Sigmoid colon (tissue), 7 donors: ENCODE measurements around the gene LRRC7. TPM values are rescaled to one million over a fixed set of nuclear protein-coding genes. Genes with fewer than 3 reads are reported as not detected.

Source experiments
- DNase-seq: peaks from one replicate; pipeline ENCODE4 v3.0.0-alpha.2; 2019
- H3K27ac ChIP-seq, 4 donors: fragments of 200-600 bp; sonication (generic); one replicate each; pipeline ENCODE4 v1.5.1; 2016 to 2019; ENCODE audit warnings: mild to moderate bottlenecking in 1 of 4
- H3K27me3 ChIP-seq, 3 donors: fragments of 200-600 bp; sonication (generic); one replicate each; pipeline ENCODE4 v1.5.1; 2019; ENCODE audit warnings: mild to moderate bottlenecking in 1 of 3
- H3K36me3 ChIP-seq, 4 donors: fragments of 200-600 bp; sonication (generic); one replicate each; pipeline ENCODE4 v1.5.1; 2016 to 2019
- H3K4me1 ChIP-seq, 4 donors: fragments of 200-600 bp; sonication (generic); one replicate each; pipeline ENCODE4 v1.5.1; 2017 to 2019
- H3K4me3 ChIP-seq, 4 donors: fragments of 200-600 bp; sonication (generic); one replicate each; pipeline ENCODE4 v1.5.1; 2017 to 2019; ENCODE audit warnings: mild to moderate bottlenecking in 2 of 4, moderate library complexity in 1 of 4
- H3K9me3 ChIP-seq, 4 donors: fragments of 200-600 bp in 3 of 4; sonication (generic) in 3 of 4; one replicate each; pipeline versions ENCODE4 v1.5.1 to v1.6.1; 2013 to 2019
- CTCF ChIP-seq, 4 experiments: fragments of 450-650 bp in 3 of 4; fragments of 200-600 bp in 1 of 4; IDR thresholded peaks; one replicate each; pipeline ENCODE4 v1.5.1; 2016 to 2019; ENCODE audit warnings: antibody characterized with exemption in 4 of 4, mild to moderate bottlenecking in 3 of 4, moderate library complexity in 2 of 4
- EP300 ChIP-seq, 4 donors: sonication (generic); formaldehyde crosslinking; IDR thresholded peaks; one replicate each; pipeline ENCODE4 v1.6.1; 2017; ENCODE audit warnings: antibody characterized with exemption in 4 of 4
- POLR2A ChIP-seq, 2 donors: fragments of 450-650 bp; IDR thresholded peaks; one replicate each; pipeline ENCODE4 v1.6.1; 2016; ENCODE audit warnings: antibody characterized with exemption in 2 of 2, mild to moderate bottlenecking in 2 of 2, moderate library complexity in 2 of 2
- POLR2AphosphoS5 ChIP-seq, 4 donors: sonication (generic); formaldehyde crosslinking; IDR thresholded peaks; one replicate each; pipeline ENCODE4 v1.6.1; 2017; ENCODE audit warnings: antibody characterized with exemption in 4 of 4
- WGBS, 2 donors: extraction: QIAGEN DNeasy Blood & Tissue Kit; methylation state at CpG; one replicate each; pipeline ENCODE4 v1.1.7; 2013; 5-methylcytosine and 5-hydroxymethylcytosine counted together
- intact Hi-C: fragments of 100-400 bp; cut with DNase I; formaldehyde crosslinking; loops from one replicate; pipeline ENCODE4 v1.15.1; 2023
- polyA plus RNA-seq, 3 donors: library from polyadenylated mRNA; stranded (reverse); fragments of 200-250 nt; gene quantifications; one replicate each; pipeline ENCODE4 v1.2.3, GENCODE V29; 2013
- total RNA-seq, 4 donors: library from RNA; depleted of rRNA; stranded (reverse); fragments of >200 nt; gene quantifications; one replicate each; pipeline ENCODE4 v1.1.0, GENCODE V29; 2016
- donor health status: healthy with polysubstance abuse.
- donor health status: Bipolar disorder and iron deficiency.
- donor health status: healthy.

Gene LRRC7
- total and polyA plus RNA-seq, 7 donors, result 0.16 to 1.9 (median 0.41) TPM; not detected in 2

- no peaks in the 10 kb centered on the region for H3K9me3 ChIP-seq
- WGBS, 2 donors, result 38 to 42% methylated on average over 2 of the region's 2 CpGs
- intact Hi-C loops, result no loop called here
- H3K27me3 ChIP-seq, result no peaks in the 10 kb centered on the region
- no peaks in the 10 kb centered on the region for H3K4me1 ChIP-seq
- H3K27ac ChIP-seq, result no peak overlapping the region
- TF ChIP-seq CTCF (IDR thresholded peaks at IDR 0.05), result no peak
- no peak for TF ChIP-seq POLR2A (IDR thresholded peaks at IDR 0.05)
- no peak for TF ChIP-seq EP300 (IDR thresholded peaks at IDR 0.05)
- no peak for TF ChIP-seq POLR2AphosphoS5 (IDR thresholded peaks at IDR 0.05)
- H3K36me3 ChIP-seq, result no peaks in the 10 kb centered on the region
- no peak overlapping the region for H3K4me3 ChIP-seq
- no peak for DNase-seq
Measured at GRCh38 chr1:69814926-69815325, 247.2 kb downstream of the LRRC7 start.

- Histone ChIP-seq H3K27me3 (no peaks in the 10 kb centered on the region), H3K4me3 (no peak overlapping the region), H3K4me1 (no peaks in the 10 kb centered on the region), H3K9me3 (no peaks in the 10 kb centered on the region), H3K36me3 (no peaks in the 10 kb centered on the region), H3K27ac (no peak overlapping the region)
- TF ChIP-seq POLR2AphosphoS5 (IDR thresholded peaks at IDR 0.05), result no peak
- TF ChIP-seq EP300 (IDR thresholded peaks at IDR 0.05), result no peak
- TF ChIP-seq CTCF (IDR thresholded peaks at IDR 0.05), result no peak
- no peak for TF ChIP-seq POLR2A (IDR thresholded peaks at IDR 0.05)
- DNase-seq, result no peak
- intact Hi-C loops, result no loop called here
Measured at GRCh38 chr1:69824932-69825331, 257.2 kb downstream of the LRRC7 start.

GRCh38 chr1:69827732-69828131 lies 260.0 kb downstream of the LRRC7 start:
- Histone ChIP-seq H3K27me3 (no peaks in the 10 kb centered on the region), H3K36me3 (no peaks in the 10 kb centered on the region), H3K27ac (no peak overlapping the region), H3K9me3 (no peaks in the 10 kb centered on the region), H3K4me1 (no peaks in the 10 kb centered on the region), H3K4me3 (no peak overlapping the region)
- intact Hi-C loops, result no loop called here
- TF ChIP-seq CTCF (IDR thresholded peaks at IDR 0.05) (no peak), POLR2AphosphoS5 (IDR thresholded peaks at IDR 0.05) (no peak), POLR2A (IDR thresholded peaks at IDR 0.05) (no peak), EP300 (IDR thresholded peaks at IDR 0.05) (no peak)
- 85 to 90% methylated on average over 2 of the region's 2 CpGs for whole genome bisulfite sequencing, 2 donors
- no peak for DNase-seq

- 88 to 90% methylated on average over 3 of the region's 3 CpGs for WGBS, 2 donors
- intact Hi-C loops, result no loop called here
- no peak for TF ChIP-seq CTCF (IDR thresholded peaks at IDR 0.05)
- TF ChIP-seq EP300 (IDR thresholded peaks at IDR 0.05), result no peak
- no peak for TF ChIP-seq POLR2A (IDR thresholded peaks at IDR 0.05)
- TF ChIP-seq POLR2AphosphoS5 (IDR thresholded peaks at IDR 0.05), result no peak
Measured at GRCh38 chr1:69833536-69833935, 265.8 kb downstream of the LRRC7 start.

GRCh38 chr1:69834336-69834735 lies 266.6 kb downstream of the LRRC7 start:
- no peak for DNase-seq
- no peaks in the 10 kb centered on the region for H3K27me3 ChIP-seq

More at GRCh38 chr1:69833536-69833935, 265.8 kb downstream of the LRRC7 start:
- no peaks in the 10 kb centered on the region for H3K9me3 ChIP-seq
- no peak overlapping the region for H3K4me3 ChIP-seq
- no peaks in the 10 kb centered on the region for H3K4me1 ChIP-seq
- DNase-seq, result no peak
- H3K36me3 ChIP-seq, result no peaks in the 10 kb centered on the region
- H3K27ac ChIP-seq, result no peak overlapping the region
- no peaks in the 10 kb centered on the region for H3K27me3 ChIP-seq

More at GRCh38 chr1:69834336-69834735, 266.6 kb downstream of the LRRC7 start:
- no peaks in the 10 kb centered on the region for H3K36me3 ChIP-seq
- H3K4me3 ChIP-seq, result no peak overlapping the region
- no peak overlapping the region for H3K27ac ChIP-seq
- intact Hi-C loops, result no loop called here
- no peaks in the 10 kb centered on the region for H3K4me1 ChIP-seq
- 74 to 83% methylated on average over 2 of the region's 2 CpGs for WGBS, 2 donors
- TF ChIP-seq POLR2A (IDR thresholded peaks at IDR 0.05) (no peak), EP300 (IDR thresholded peaks at IDR 0.05) (no peak), CTCF (IDR thresholded peaks at IDR 0.05) (no peak), POLR2AphosphoS5 (IDR thresholded peaks at IDR 0.05) (no peak)
- H3K9me3 ChIP-seq, result no peaks in the 10 kb centered on the region
